Measurements from ENCODE around the gene GLB1L3. TPM values are rescaled to one million over a fixed set of nuclear protein-coding genes. Genes with fewer than 3 reads are reported as not detected.
"Not testable (repeated sequence)": the region's sequence is repeated elsewhere in the genome, so short reads cannot be mapped to it uniquely, and the experiment has no call there.

GLB1L3 gene
- polyA plus RNA-seq, 3 donors from 2014 or later = not detected

DNA sequence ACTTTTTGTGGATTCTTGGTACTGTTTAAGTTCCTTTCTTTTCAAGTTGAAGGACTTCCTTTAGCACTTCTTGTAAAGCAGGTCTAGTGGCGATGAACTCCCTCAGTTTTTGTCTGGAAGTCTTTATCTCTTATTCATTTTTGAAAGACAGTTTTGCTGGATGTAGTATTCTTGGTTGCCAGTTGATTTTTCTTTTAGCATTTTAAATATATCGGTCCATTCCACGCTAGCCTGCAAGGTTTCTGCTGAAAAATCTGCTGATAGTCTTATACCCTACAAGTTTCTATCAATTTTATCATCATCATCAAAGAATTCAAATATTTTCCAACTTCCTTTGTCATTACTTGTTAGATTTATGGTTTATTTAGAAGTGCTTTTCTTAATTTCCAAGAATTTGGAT, 40.9 kb downstream of the GLB1L3 start:
- Mint-ChIP-seq H3K9me3 (peaks cover 14 to 33% (median 21%) of the 10 kb centered on the region in 6 donors), H3K27ac (no peak overlapping the region), H3K4me1 (no peaks in the 10 kb centered on the region), H3K27me3 (ENCODE audit: low read depth in 3 of 3) (peaks cover 5 to 16% (median 9%) of the 10 kb centered on the region in 3 donors), H3K36me3 (peaks cover 3 to 10% (median 5%) of the 10 kb centered on the region in 3 donors), H3K4me3 (no peak overlapping the region)
- no peak for DNase-seq

DNA sequence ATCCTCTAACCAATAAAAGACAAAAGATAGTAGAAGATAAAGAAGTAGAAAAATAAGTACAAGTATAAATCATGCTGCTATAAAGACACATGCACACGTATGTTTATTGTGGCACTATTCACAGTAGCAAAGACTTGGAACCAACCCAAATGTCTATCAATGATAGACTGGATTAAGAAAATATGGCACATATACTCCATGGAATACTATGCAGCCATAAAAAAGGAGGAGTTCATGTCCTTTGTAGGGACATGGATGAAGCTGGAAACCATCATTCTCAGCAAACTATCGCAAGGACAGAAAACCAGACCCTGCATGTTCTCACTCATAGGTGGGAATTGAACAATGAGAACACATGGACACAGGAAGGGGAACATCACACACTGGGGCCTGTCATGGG, 45.2 kb downstream of the GLB1L3 start:
- peaks cover 14 to 33% (median 21%) of the 10 kb centered on the region in 6 donors for H3K9me3 Mint-ChIP-seq

DNA sequence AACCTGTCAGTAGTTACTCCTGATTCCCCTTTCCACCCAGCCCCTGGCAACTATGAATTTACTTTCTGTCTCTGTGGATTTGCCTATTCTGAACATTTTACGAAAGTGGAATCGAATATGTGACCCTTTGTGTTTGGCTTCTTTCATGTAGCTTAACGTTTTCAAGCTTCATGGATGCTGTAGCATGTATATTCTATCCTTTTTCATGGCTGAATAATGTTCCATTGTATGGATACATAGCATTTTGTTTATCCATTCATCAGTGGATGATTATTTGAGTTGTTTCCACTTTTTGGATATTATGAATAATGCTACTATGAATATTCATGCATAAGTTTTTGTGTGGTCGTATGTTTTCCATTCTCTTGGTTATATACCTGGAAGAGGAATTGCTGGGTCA, 46.4 kb downstream of the GLB1L3 start:
- no peak overlapping the region for H3K4me3 Mint-ChIP-seq
- H3K27ac Mint-ChIP-seq = no peak overlapping the region
- DNase-seq = no peak
- no peaks in the 10 kb centered on the region for H3K4me1 Mint-ChIP-seq
- peaks cover 0 to 5% (median 0%) of the 10 kb centered on the region in 3 donors for H3K36me3 Mint-ChIP-seq
- H3K27me3 Mint-ChIP-seq (ENCODE audit: low read depth in 3 of 3) = peaks cover 6 to 25% (median 11%) of the 10 kb centered on the region in 3 donors
- peaks cover 4 to 23% (median 13%) of the 10 kb centered on the region in 6 donors for H3K9me3 Mint-ChIP-seq

More for the DNA sequence above, 45.2 kb downstream of the GLB1L3 start:
- not testable (repeated sequence) for H3K36me3 Mint-ChIP-seq, DNase-seq, H3K4me1 Mint-ChIP-seq, H3K27ac Mint-ChIP-seq, H3K4me3 Mint-ChIP-seq
- H3K27me3 Mint-ChIP-seq (ENCODE audit: low read depth in 3 of 3) = peaks cover 2 to 21% (median 8%) of the 10 kb centered on the region in 3 donors

DNA sequence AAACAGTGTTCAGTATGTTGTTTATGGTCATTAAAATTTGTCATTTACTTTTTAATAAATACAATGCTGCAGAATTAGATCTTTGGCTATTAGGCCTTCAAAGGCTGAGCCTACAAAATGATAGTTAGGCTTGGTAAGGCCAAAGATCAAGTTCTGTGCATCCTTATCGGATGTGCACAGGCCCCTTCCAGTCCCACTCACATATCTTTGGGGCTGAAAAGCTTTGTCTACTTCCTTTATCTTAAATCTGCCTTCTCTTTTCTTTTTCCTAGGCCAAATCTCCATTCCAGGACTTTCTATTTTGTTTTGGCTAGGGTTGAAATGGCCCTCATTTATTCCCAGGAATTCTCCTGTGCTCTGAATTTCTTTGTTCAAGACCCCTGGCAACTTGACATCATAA, 52.3 kb downstream of the GLB1L3 start:
- H3K27ac Mint-ChIP-seq = no peak overlapping the region
- H3K4me1 Mint-ChIP-seq = peaks cover 13 to 19% of the 10 kb centered on the region in 2 donors
- no peaks in the 10 kb centered on the region for H3K36me3 Mint-ChIP-seq

DNA sequence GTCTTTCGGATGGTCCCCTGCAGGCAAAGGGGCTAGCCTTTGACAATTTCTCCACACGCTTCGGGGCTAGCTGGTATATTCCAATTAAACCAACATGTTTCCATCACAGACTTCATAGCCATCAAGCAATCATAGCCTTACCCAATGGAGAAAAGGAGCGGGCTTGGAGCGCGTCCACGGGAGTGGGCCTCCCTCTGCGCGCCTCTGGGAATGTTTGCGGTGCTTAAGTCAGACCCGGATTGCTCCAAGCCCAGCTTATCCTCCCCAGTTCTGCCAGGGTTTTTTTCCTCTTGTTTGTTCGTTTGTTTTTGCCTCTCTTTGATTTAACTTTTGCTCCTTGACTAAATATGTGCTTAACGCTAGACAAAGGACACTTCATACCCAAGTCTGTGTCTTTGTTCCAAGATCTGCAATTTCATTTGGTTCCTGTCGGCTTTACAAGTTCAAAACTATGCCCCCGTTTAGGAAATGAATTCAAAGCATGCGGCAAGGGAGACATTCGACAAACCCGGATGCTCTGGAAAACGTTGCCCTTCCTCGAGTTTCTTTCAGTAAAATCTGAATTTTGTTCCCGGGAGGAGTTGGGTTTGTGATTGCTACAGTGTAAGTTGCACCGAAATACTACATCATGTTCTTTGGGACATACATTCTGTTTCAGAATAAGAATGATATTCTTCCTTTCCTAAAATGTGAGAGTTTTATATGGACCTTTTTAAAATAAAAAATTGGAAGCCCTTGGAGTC, 54.6 kb downstream of the GLB1L3 start:
- H3K27me3 Mint-ChIP-seq (ENCODE audit: low read depth in 3 of 3) = peaks cover 14 to 20% (median 14%) of the 10 kb centered on the region in 3 donors
- H3K4me3 Mint-ChIP-seq = peak overlapping the region; percentile 80 to 91 (median 87)
- no peak for DNase-seq
- peak overlapping the region in 3 of 6 donors; percentile 41 to 87 (median 57) for H3K27ac Mint-ChIP-seq
- H3K9me3 Mint-ChIP-seq = no peaks in the 10 kb centered on the region
- H3K4me1 Mint-ChIP-seq = peaks cover 13 to 19% of the 10 kb centered on the region in 2 donors
- no peaks in the 10 kb centered on the region for H3K36me3 Mint-ChIP-seq

More for the DNA sequence above, 52.3 kb downstream of the GLB1L3 start:
- H3K4me3 Mint-ChIP-seq = no peak overlapping the region
- no peak for DNase-seq
- H3K9me3 Mint-ChIP-seq = no peaks in the 10 kb centered on the region
- H3K27me3 Mint-ChIP-seq (ENCODE audit: low read depth in 3 of 3) = peaks cover 12 to 23% (median 13%) of the 10 kb centered on the region in 3 donors

DNA sequence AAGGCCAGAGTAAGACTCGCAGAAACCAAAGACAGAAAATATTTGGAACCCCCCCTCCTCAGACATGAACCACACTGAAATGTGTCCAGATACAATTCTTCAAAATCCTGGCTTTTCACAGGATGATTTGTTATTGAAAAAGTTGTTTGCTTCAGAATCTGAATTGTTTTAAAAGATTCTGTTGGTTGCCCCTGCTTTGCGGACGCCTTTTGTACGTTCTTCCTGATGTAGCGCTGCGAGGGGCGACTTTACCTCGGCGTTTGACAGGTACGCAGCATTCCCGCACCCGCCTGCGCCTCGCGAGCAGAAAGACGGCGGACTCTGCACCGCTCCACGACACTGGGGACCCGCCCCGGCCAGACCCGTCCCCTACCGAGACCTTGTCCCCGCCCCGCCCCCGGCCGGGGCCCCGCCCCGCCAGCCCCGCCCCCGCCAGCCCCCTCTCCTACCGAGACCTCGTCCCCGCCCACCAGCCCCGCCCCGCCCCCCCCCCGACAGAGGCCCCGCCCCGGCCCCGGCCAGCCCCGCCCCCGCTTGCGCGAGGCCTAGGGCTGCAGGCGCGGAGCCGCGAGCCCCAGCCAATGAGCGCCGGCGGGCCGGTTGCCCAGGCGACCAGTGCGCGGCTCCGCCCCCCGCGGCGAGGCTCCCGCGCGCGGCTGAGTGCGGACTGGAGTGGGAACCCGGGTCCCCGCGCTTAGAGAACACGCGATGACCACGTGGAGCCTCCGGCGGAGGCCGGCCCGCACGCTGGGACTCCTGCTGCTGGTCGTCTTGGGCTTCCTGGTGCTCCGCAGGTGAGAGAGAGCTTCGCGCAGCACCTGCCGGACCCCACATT, 55.4 kb downstream of the GLB1L3 start, which contains the start of gene GLB1L2:
GLB1L2 (plus strand) TSS at position 635 of the 835 bp plus-strand sequence; CDS start at position 709, 74 bp downstream.
- peaks cover 14 to 20% (median 16%) of the 10 kb centered on the region in 3 donors for H3K27me3 Mint-ChIP-seq (ENCODE audit: low read depth in 3 of 3)
- H3K36me3 Mint-ChIP-seq = no peaks in the 10 kb centered on the region
- peak within 1 kb of the TSS; percentile 80 to 91 (median 87) for H3K4me3 Mint-ChIP-seq
- peaks cover 13 to 19% of the 10 kb centered on the region in 2 donors for H3K4me1 Mint-ChIP-seq
- peak within 1 kb of the TSS; percentile 42 to 87 (median 68) for H3K27ac Mint-ChIP-seq
- H3K9me3 Mint-ChIP-seq = no peaks in the 10 kb centered on the region
- peak; percentile 77 to 83 (median 81) for DNase-seq

DNA sequence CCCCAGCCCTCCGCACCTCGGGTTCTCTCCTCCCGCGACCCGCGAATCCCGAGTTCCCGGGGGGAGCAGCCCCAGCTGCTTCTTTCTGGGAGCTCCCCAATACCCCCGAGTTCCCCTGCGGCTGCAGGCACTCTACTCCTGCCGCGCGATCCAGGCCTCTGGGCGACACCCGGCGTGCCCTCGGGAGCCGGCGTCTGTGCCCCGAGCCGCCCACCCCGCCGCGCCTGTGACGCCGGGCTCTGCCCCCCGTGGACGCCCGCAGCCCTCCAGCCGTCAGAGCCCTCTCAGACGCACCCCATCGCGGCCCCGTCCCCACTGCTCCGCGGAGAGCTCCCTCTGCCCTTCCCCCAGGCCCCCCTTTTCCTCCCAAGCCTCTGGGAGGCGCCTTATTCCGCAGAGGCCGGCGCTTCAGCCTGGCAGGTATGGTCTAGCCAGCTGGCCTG, 56.0 kb downstream of the GLB1L3 start:
- peaks cover 13 to 19% of the 10 kb centered on the region in 2 donors for H3K4me1 Mint-ChIP-seq
- H3K27ac Mint-ChIP-seq = peak overlapping the region in 4 of 6 donors; percentile 14 to 74 (median 28)
- no peaks in the 10 kb centered on the region for H3K36me3 Mint-ChIP-seq
- DNase-seq = peak in 2 of 3 donors; percentile 40 to 43
- no peaks in the 10 kb centered on the region for H3K9me3 Mint-ChIP-seq
- peaks cover 12 to 14% (median 13%) of the 10 kb centered on the region in 3 donors for H3K27me3 Mint-ChIP-seq (ENCODE audit: low read depth in 3 of 3)
- peak overlapping the region; percentile 73 to 89 (median 78) for H3K4me3 Mint-ChIP-seq

DNA sequence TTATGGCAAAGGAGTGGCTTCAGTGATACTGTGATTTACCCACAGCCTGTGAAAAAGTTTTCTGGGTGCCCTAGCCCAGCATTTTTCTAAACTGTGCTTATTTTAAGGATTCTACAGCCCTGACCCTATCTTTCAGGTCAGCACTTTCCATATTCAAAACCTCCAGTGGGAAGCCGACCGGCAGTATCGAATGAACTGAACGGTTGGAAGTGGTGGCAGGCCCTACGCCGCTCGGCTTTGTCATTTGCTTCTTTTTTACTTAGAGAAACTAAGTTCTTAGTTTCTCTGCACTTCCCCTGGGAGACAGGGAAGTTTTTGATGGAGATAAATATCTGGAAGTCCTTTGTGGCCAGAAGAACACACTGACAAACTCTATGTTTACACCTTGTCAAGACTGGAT, 56.6 kb downstream of the GLB1L3 start:
- Mint-ChIP-seq H3K4me3 (peak overlapping the region; percentile 73 to 89 (median 78)), H3K27ac (peak overlapping the region in 4 of 6 donors; percentile 14 to 74 (median 28)), H3K4me1 (peaks cover 13 to 19% of the 10 kb centered on the region in 2 donors), H3K9me3 (no peaks in the 10 kb centered on the region), H3K27me3 (ENCODE audit: low read depth in 3 of 3) (peaks cover 9 to 13% (median 11%) of the 10 kb centered on the region in 3 donors), H3K36me3 (no peaks in the 10 kb centered on the region)
- DNase-seq = no peak

DNA sequence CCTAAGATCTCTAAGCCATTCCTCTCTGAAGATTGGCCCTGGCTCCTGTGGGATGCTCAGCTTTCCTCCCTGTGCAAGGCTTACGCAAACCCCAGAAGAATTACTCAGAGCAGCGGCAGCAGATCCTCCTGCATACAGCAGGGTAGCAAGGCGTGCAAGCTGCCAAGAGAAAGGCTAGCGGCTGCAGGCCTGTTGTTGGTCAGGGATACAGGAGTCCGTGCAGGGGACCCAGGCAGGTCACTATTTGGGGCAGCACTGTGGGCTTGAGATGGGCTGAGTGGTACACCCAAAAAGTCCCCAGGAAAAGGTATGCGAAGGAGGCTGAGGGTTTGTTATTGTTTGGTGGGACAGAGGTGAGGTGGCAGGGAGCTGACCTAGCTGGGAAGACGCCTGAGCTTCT, 57.1 kb downstream of the GLB1L3 start:
- H3K36me3 Mint-ChIP-seq = no peaks in the 10 kb centered on the region
- peaks cover 9 to 12% (median 11%) of the 10 kb centered on the region in 3 donors for H3K27me3 Mint-ChIP-seq (ENCODE audit: low read depth in 3 of 3)
- DNase-seq = no peak
- peaks cover 13 to 19% of the 10 kb centered on the region in 2 donors for H3K4me1 Mint-ChIP-seq
- H3K4me3 Mint-ChIP-seq = peak overlapping the region in 4 of 5 donors; percentile 47 to 80 (median 76)
- H3K9me3 Mint-ChIP-seq = no peaks in the 10 kb centered on the region
- H3K27ac Mint-ChIP-seq = no peak overlapping the region

DNA sequence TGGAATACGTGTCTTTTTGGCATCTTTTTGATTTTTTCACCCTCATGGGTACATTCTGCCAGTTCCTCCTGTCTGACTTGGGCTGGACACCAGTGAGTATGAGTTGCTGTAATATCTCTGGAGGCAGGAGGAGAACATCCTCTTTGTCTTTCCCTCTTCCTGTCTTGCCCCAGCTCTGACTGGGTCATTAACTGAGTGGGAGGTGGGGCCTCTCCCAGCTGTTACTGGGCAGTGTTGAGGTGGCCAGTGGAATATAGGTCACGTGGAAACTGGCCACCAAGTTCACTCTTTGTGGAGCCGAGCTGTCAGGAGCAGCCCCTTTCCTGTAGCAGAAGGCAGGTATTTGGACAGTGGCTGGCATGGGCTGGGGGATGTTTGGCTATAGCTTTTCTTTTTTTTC, 57.8 kb downstream of the GLB1L3 start:
- Mint-ChIP-seq H3K36me3 (no peaks in the 10 kb centered on the region), H3K9me3 (no peaks in the 10 kb centered on the region), H3K4me3 (peak overlapping the region in 2 of 5 donors; percentile 22 to 47), H3K4me1 (peaks cover 13 to 19% of the 10 kb centered on the region in 2 donors), H3K27me3 (ENCODE audit: low read depth in 3 of 3) (peaks cover 9 to 14% (median 11%) of the 10 kb centered on the region in 3 donors), H3K27ac (no peak overlapping the region)
- DNase-seq = no peak

DNA sequence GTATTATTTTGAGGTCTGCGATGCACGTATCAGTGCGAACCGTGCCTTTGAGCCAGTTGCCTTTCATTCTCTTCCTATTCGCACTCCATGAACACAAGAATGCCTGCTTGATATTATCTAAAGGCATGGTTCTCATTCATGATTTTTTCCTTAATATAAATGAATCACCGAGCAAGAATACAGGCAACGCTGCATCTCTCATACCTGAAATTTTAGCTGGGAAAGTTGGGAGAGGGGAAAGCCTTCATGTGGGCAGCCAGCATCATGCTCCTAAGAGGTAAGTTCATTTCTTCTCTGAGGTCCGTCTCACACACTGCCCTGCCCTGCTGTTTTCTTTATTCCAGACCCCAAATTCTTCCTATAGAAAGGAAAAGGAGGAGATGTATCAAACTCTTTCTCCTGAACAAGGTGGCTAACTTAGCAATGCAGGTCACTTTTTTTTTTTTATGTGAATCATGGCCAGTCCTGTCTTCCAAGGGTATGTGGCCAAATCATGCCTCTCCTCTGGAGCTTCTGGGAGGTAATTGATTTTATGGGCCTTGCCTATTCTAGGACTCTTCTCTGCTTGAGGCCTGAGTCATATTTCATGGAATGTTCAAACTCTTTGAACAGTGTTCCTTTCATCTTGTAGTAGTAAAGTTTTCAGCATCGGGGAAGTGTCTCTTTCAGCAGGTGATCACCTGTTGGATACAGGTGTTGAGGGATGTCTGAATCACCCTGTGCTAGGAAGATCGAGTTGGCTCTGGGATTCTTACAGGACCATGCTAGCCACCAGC, 58.8 kb downstream of the GLB1L3 start:
- Mint-ChIP-seq H3K27ac (no peak overlapping the region), H3K4me3 (no peak overlapping the region), H3K27me3 (ENCODE audit: low read depth in 3 of 3) (peaks cover 11 to 14% (median 11%) of the 10 kb centered on the region in 3 donors), H3K4me1 (peaks cover 13 to 19% of the 10 kb centered on the region in 2 donors), H3K36me3 (no peaks in the 10 kb centered on the region), H3K9me3 (no peaks in the 10 kb centered on the region)
- DNase-seq = no peak

DNA sequence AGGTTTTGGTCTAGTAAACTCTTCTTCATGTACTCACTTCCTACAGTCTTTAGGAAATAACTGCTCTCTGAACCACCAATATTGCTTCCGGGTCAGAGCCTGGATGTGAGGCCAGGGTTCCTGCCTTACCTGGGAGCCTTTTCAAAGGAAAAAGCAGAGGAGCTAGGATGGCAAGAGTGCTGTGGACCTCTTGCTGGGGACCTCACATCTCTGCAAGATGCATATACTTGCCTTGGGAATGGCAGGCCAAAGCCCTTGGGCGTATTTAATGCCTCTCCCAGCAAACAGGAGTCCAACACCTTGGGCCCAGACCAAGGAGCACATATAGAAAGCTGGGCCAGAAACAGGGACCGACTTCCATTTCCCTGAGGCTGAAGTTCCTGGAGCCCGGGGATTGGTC, 60.9 kb downstream of the GLB1L3 start:
- Mint-ChIP-seq H3K4me3 (no peak overlapping the region), H3K27me3 (ENCODE audit: low read depth in 3 of 3) (peaks cover 6 to 10% (median 7%) of the 10 kb centered on the region in 3 donors), H3K27ac (no peak overlapping the region), H3K36me3 (no peaks in the 10 kb centered on the region), H3K9me3 (no peaks in the 10 kb centered on the region), H3K4me1 (peaks cover 4 to 9% of the 10 kb centered on the region in 2 donors)
- no peak for DNase-seq

DNA sequence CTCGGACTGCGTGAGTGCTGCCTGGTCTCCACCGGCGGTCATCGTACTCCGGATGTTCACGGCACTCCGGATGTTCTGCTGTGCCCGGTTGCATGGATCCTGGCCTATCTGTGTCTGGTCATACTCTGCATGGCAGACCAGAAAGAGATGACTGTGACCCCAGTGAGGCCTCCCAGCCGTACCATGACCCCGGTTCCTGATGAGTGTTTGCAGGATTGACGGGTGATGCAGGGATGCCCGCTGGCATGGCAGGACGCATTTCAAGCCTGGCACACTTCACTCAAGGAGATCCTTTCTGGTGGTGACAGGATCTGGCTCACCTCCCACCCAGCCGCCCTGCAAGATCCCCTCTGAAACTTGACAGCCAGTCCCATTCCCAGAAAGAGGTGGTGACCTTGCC, 61.9 kb downstream of the GLB1L3 start:
- Mint-ChIP-seq H3K9me3 (no peaks in the 10 kb centered on the region), H3K27ac (no peak overlapping the region), H3K4me3 (no peak overlapping the region), H3K36me3 (no peaks in the 10 kb centered on the region), H3K4me1 (peaks cover 0 to 2% of the 10 kb centered on the region in 2 donors), H3K27me3 (ENCODE audit: low read depth in 3 of 3) (peaks cover 3 to 7% (median 4%) of the 10 kb centered on the region in 3 donors)
- no peak for DNase-seq

Measured in immature natural killer cell (primary cell).